NCI-H446 (cell line): ENCODE measurements around the gene EFL1.
A peak's percentile ranks its signal among the peaks of the same experiment; 100 is the strongest.

Source experiments
- DNase-seq, 2 experiments: peaks; one replicate each; lab custom pipeline; 2025; lab: John Stamatoyannopoulos, UW

Gene EFL1

DNA sequence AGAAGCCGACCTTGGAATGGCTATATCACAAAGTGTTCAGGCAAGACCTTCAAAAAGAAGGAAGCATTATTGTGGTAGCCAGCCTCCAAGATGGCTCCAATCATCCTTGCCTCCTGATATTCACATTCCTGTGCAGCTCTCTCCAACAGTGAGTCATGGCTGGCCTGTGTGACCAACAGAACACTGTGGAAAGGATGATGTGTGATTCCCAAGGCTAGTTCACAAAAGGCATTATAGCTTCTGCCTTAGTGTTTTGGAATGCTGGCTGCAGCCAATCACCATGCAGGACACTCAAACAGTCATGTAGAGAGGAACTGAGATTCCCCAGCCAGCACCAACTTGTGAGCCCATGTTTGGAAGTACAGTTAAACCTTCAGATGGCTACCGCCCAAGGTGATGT, 102.6 kb downstream of the EFL1 start:
- no peak for DNase-seq

GRCh38 chr15:82158811-82159210, 103.7 kb downstream of the EFL1 start:
- DNase-seq = no peak

GRCh38 chr15:82150645-82151044, 111.9 kb downstream of the EFL1 start:
- DNase-seq = no peak

DNA sequence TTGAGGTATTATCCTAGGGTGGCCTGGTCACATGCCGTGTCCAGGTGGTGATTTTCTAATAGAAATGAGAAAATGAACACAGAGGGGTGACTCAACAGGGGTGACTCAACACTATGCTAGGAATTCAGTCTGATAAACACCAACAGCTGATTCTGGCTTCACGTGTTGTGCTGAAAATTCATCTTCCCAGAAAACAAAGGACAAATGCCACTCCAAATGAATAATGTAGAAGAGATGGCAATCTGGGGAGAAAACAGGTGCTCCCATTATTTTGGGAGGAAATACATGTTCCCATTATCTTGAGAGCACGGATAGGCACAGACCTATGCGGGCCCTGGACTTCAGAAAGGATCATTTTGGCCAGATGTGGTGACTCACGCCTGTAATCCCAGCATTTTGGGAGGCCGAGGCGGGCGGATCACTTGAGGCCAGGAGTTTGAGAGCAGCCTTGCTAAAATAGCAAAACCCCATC, 115.5 kb downstream of the EFL1 start:
- no peak for DNase-seq

DNA sequence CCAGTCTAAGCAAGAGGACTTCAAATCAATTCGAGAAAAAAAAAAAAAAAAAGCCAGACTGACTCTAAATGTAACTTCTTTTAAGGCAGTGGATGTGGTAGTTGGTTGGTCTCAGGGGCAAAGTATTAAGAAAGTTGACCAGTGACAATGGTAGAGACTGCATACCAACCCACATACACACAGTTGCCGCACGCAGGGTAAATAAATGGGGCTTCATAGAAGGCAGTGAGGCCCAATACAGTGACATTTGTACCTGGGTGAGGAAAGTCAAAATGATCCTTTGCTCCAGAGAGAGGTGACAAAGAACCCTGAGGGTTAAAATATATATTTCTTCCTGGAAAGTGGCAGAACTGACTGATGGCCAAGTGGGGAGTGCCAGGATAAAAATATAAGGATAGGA, 116.0 kb downstream of the EFL1 start:
- no peak for DNase-seq

DNA sequence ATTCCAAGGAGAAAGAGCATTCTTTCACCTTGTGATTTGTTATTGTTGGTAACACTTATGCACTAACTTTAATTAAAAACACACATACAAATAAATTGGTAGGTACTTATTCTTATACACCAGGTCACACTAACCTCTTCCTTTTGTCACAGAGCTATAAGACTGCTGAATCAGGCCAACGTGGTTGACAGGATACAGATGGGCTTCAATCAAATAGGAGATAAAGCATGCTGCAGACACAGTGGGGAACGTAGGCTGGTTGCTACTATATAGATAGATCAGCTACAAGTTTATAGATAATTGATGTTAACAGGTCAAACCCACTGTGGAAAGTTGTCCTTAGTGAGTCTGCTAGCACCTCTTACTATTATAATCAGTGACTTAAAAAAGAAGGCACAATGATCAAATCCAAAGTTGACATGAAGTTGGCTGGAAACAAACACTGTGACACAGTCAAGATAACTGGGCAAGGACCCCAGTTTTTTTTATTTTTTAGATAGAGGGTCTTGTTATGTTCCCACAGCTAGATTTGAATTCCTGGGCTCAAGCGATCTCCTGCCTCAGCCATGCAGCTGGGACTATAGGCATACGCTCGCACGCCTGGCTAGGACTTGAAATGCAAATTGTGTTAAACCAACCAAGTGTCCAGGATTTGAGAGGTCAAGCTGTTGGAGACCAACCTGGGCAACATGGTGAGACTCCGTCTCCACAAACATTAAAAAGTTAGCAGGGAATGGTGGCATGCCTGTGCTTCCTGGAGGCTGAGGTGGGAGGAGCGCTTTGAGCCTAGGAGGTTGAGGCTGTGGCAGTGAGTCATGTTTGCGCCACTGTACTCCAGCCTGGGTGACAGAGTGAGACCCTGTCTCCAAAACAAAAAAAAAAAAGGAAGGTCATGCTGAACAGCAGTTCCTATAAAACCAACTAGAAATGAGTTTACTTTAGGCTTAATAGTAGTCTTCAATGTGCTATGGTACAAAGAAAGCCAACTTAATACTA, 118.8 kb downstream of the EFL1 start:
- no peak for DNase-seq

DNA sequence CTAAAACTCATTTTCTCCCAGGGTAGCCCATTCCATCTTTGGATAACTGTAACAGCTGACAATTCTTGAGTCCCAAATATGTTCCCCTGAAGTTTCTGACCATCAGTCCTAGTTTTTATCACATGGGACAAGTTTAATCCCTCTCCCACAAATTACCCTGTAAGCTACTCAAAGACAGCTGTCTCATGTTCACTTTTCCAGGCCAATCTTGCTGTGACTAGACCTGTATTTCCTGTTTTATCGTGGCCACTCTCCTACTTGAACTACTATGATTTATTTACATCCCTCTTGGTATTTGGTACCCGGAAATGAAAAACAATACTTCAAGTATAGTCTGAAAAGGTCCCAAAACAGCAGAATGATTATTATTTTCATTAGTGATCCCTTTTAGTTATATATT, 121.6 kb downstream of the EFL1 start:
- no peak for DNase-seq

GRCh38 chr15:82139823-82140268, 122.7 kb downstream of the EFL1 start:
- DNase-seq = peak; percentile 2 to 44

- no peak for DNase-seq
Observed at GRCh38 chr15:82138306-82138705, 124.2 kb downstream of the EFL1 start.

GRCh38 chr15:82137261-82137660, 125.3 kb downstream of the EFL1 start:
- no peak for DNase-seq

GRCh38 chr15:82136120-82136519, 126.4 kb downstream of the EFL1 start:
- no peak for DNase-seq

- no peak for DNase-seq
Observed at GRCh38 chr15:82135638-82136037, 126.9 kb downstream of the EFL1 start.

GRCh38 chr15:82134461-82134860, 128.1 kb downstream of the EFL1 start:
- DNase-seq = no peak

- DNase-seq = no peak
Observed at GRCh38 chr15:82133251-82133650, 129.3 kb downstream of the EFL1 start.

DNA sequence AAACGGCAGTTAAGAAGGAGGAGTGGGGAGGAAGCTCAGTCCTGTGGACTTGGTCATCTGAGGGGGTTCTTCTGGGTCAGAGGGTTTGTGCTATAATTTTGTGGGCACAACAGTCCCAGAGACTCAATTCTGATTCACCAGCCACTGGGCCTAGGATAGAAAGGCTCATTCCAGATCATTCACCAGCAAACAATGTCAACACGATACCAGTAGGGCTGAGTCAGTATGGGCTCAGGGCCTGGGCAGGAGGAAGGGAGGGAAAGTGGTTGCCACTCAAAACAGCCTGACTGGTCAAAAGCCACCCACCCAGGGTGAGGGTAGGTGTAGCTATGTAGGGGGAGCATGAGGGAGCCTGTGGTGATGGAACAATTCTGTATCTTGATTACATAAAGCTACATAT, 129.8 kb downstream of the EFL1 start:
- DNase-seq = no peak

DNA sequence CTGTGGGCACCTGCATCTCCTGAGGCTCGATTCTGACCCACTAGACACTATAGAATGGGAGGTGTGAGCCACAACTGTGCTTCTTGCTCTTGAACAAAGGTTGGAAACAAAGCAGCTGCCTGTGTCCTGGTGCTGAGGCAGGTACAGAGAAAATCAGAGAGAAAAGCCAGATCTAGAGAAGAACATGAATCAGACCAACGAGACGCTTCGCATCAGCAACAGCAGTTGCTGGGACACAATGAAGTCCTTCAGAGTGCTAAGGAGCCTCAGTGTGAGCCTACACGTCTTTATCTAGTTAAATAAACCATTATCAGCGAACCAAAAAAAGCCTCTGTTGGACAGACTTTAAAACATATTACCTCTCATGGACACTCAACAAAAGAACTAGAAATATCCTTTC, 130.4 kb downstream of the EFL1 start:
- no peak for DNase-seq

DNA sequence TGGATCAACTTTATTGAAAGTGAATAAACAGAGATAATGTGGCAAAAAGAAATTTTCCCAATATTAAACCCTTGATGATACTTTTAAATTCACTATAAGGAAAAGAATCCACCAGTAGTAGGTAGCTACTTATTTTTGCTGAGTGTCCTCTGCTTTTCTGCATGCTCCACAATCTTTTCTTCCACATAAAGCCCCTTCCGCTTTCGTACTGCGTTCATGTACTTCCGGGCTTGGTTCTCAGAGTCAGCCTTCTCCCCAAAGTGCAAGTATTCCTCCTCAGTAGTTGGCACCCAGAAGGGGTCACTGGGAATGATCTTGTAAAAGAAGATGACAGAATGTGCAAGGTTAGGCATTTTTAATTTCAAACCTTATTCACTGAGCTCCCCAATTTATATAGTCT, 132.3 kb downstream of the EFL1 start:
- DNase-seq = no peak

DNA sequence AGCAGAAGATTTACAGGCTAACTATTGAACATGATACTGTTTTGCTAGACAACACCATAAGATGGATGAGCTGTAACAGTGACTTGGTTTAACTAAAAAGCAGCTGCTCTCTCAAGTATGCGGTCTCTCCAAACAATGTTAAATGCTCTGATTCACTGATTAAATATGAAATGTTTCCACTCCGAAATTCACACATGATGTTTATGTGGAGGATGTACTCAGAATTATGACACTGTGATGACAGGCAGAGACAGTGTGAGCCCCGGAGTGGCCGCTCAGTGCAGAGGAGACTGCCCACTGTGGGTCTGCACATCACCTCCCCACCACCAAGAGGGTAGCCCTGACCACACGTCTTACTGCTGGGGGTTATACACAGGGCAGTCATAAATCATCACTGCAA, 132.8 kb downstream of the EFL1 start:
- no peak for DNase-seq

DNA sequence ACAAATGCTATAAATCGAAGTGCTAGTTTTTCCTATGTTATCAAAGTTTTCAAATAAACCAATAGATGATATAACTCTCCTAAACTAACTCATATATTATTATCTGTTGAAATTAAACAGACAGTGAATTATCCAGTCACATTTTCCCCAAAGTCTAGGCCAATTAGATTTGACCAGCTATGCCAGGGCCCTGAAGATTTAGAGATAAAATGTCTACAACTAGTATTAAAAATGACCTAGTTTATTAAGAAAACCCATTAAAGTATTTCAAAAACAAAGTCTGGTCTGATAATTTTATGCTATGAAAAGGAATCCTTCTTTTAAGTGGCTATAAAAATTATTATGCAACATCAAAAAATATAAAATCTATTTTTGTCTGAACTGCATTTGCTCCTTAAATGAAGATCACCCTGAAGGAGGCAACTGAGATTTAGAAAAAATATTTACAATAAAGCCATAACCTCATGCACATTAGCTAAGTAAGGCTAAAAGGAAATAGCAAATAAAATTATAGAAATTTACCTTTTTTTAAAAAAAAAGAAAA, 133.3 kb downstream of the EFL1 start:
- no peak for DNase-seq

GRCh38 chr15:82128401-82129148, 134.0 kb downstream of the EFL1 start:
- DNase-seq = no peak

DNA sequence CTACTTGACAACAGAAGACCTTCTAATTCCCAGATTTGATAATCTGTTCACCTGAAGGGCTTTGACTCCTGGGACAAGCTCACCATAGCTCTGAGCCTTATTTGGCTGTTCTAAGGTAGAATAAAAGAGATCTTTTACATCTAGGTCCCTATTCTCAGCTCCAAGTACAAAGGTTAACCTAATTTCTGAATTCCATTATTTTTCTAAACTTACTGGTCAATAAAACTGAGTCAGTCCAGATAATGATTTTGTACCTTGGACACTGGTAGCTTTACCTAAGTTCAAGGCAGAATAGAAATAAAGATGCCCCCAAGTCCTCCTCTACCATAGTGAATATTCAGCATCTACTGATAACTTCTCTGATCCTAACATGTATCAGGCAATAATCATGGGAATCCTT, 135.0 kb downstream of the EFL1 start:
- DNase-seq = no peak

DNA sequence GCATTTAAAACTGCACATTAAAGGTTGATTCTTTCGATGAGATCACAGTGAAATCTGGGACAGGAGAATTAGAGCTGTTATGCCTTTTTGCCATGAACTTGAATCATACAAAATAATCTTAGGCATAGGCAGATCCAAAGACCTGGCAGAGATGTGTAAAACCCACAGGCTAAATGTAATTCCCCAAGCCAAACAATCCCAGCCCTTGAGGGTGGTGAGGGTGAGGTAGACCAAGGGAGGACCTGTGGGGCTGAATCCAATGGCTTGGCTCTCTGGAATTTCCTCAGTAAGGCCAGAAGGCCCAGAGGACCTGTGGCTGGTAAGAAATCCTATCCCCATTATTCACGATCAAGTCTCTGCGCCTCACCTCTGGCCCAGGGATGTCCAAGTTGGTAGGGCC, 136.2 kb downstream of the EFL1 start:
- no peak for DNase-seq
